ENCODE measurements around the gene PLCG2. TPM values are rescaled to one million over a fixed set of nuclear protein-coding genes. Genes with fewer than 3 reads are reported as not detected.

The PLCG2 gene
- total RNA-seq, 1 experiment from 2014 or later, result 6.0 TPM

GRCh38 chr16:81796035-81796434 is 16.9 kb downstream of the PLCG2 start:
- H4K20me1 ChIP-seq (ENCODE audit: control insufficient read depth, insufficient read depth, insufficient read length), result no peaks in the 10 kb centered on the region
- no peak overlapping the region for H3K4me2 ChIP-seq (ENCODE audit: insufficient read depth, insufficient read length, low read length)
- H3K4me1 ChIP-seq (ENCODE audit: insufficient read depth, low read length), result no peaks in the 10 kb centered on the region
- H3K9ac ChIP-seq (ENCODE audit: extremely low read depth, insufficient read length, low read length), result no peak overlapping the region
- H4K8ac ChIP-seq (replicated peaks; ENCODE audit: insufficient read length, low read depth, low read length), result no peak overlapping the region
- no peaks in the 10 kb centered on the region; the same call in none of the 2 replicates for H3K27me3 Mint-ChIP-seq (ENCODE audit: low read depth)
- no peak overlapping the region for H2AK5ac ChIP-seq (ENCODE audit: insufficient read length, low read length)
- H2AFZ ChIP-seq (ENCODE audit: low read length), result no peak overlapping the region
- H4K91ac ChIP-seq (ENCODE audit: insufficient read length, low read depth, low read length), result no peak overlapping the region
- H2BK20ac ChIP-seq (ENCODE audit: low read depth, low read length, poor library complexity, severe bottlenecking), result no peak overlapping the region
- H3K4ac ChIP-seq (ENCODE audit: low read depth, low read length), result no peak overlapping the region
- no peak overlapping the region for H2BK12ac ChIP-seq (ENCODE audit: insufficient read length, low read depth, low read length)
- no peaks in the 10 kb centered on the region for H3K23me2 ChIP-seq (ENCODE audit: insufficient read length, low read depth, low read length, poor library complexity, severe bottlenecking)
- H3K79me2 ChIP-seq (ENCODE audit: insufficient read depth, low read length), result no peaks in the 10 kb centered on the region
- no peak overlapping the region for H4K5ac ChIP-seq (ENCODE audit: insufficient read length, low read depth, low read length)
- WGBS (ENCODE audit: extremely low coverage, insufficient read length, low lambda C conversion rate), result no CpG with 5 or more reads among the region's 2 CpGs
- H3K14ac ChIP-seq (ENCODE audit: insufficient read depth, low read length), result no peak overlapping the region
- no peaks in the 10 kb centered on the region for H3K9me3 ChIP-seq (ENCODE audit: control insufficient read depth, low read depth, low read length)
- peaks cover 7 to 14% of the 10 kb centered on the region in 2 experiments for H3K4me1 Mint-ChIP-seq
- H3K79me1 ChIP-seq (ENCODE audit: insufficient read depth, low read depth, low read length, poor library complexity, severe bottlenecking), result no peaks in the 10 kb centered on the region
- DNase-seq, result no peak
- no peaks in the 10 kb centered on the region for H3K27me3 ChIP-seq (ENCODE audit: insufficient read depth, low read length)
- no peak overlapping the region for H3T11ph ChIP-seq (ENCODE audit: low read length)
- H3K56ac ChIP-seq (ENCODE audit: insufficient read length, low read depth, low read length), result no peak overlapping the region
- H3K36me3 Mint-ChIP-seq (ENCODE audit: insufficient read depth in 1 of 3, low read depth in 3 of 3), result no peaks in the 10 kb centered on the region; a peak in 1 of 7 replicates
- H3K27ac ChIP-seq (ENCODE audit: insufficient read length, low read depth, low read length), result no peak overlapping the region
- H3K23ac ChIP-seq (ENCODE audit: insufficient read length, low read depth, low read length), result no peak overlapping the region
- H3K4me3 Mint-ChIP-seq, result no peak overlapping the region
- no peaks in the 10 kb centered on the region for H3K9me3 Mint-ChIP-seq
- no peak overlapping the region for H2BK5ac ChIP-seq (ENCODE audit: insufficient read length, low read length)
- no peak overlapping the region for H2BK120ac ChIP-seq (ENCODE audit: low read depth, low read length, poor library complexity, severe bottlenecking)
- no peak overlapping the region for H3K18ac ChIP-seq (ENCODE audit: insufficient read length, low read depth, low read length)
- no peak overlapping the region for H2BK15ac ChIP-seq (ENCODE audit: low read depth, low read length)
- no peak overlapping the region for H3K27ac Mint-ChIP-seq
- no peak for TF ChIP-seq CTCF (conservative IDR thresholded peaks at IDR 0.05)
